T-helper 2 cell treated with Interferon-gamma antibody and Interleukin-4, amounts not matched to agents 5 μg/mL and 100 μg/mL, for 36 hours (primary cell): ENCODE data around the gene MAP1A.

Experiments
- DNase-seq: peaks from one replicate; pipeline ENCODE4 v3.0.0; 2021; ENCODE audit warnings: low spot score
- H3K27ac Mint-ChIP-seq: one replicate; pipeline ENCODE4 v1.8.0; 2021; ENCODE audit warnings: mild to moderate bottlenecking, mixed read lengths
- H3K27me3 Mint-ChIP-seq: one replicate; pipeline ENCODE4 v1.8.0; 2021; ENCODE audit warnings: low read depth, mixed read lengths
- H3K36me3 Mint-ChIP-seq: one replicate; pipeline ENCODE4 v1.8.0; 2021; ENCODE audit warnings: low read depth, mixed read lengths
- H3K4me1 Mint-ChIP-seq: one replicate; pipeline ENCODE4 v1.8.0; 2021; ENCODE audit warnings: low read depth, mixed read lengths
- H3K4me3 Mint-ChIP-seq: one replicate; pipeline ENCODE4 v1.8.0; 2022; ENCODE audit warnings: mild to moderate bottlenecking, moderate library complexity, mixed read lengths
- H3K9me3 Mint-ChIP-seq: one replicate; pipeline ENCODE4 v1.8.0; 2021; ENCODE audit warnings: mixed read lengths

MAP1A gene

GRCh38 chr15:43498990-43499389, 18.4 kb upstream of the MAP1A start:
- no peak overlapping the region for H3K4me3 Mint-ChIP-seq
- H3K36me3 Mint-ChIP-seq, result peaks cover 6% of the 10 kb centered on the region
- H3K4me1 Mint-ChIP-seq, result peaks cover 6% of the 10 kb centered on the region
- no peak overlapping the region for H3K27ac Mint-ChIP-seq
- no peaks in the 10 kb centered on the region for H3K9me3 Mint-ChIP-seq
- DNase-seq, result no peak
- no peaks in the 10 kb centered on the region for H3K27me3 Mint-ChIP-seq

- no peaks in the 10 kb centered on the region for H3K9me3 Mint-ChIP-seq
- peaks cover 6% of the 10 kb centered on the region for H3K36me3 Mint-ChIP-seq
- H3K4me1 Mint-ChIP-seq, result peaks cover 6% of the 10 kb centered on the region
- no peak for DNase-seq
- no peaks in the 10 kb centered on the region for H3K27me3 Mint-ChIP-seq
- no peak overlapping the region for H3K27ac Mint-ChIP-seq
- no peak overlapping the region for H3K4me3 Mint-ChIP-seq
These were observed 17.8 kb upstream of the MAP1A start for GRCh38 chr15:43499635-43500034.

GRCh38 chr15:43505738-43506137, 11.7 kb upstream of the MAP1A start:
- no peaks in the 10 kb centered on the region for H3K9me3 Mint-ChIP-seq
- H3K27me3 Mint-ChIP-seq, result no peaks in the 10 kb centered on the region
- peaks cover 2% of the 10 kb centered on the region for H3K36me3 Mint-ChIP-seq
- H3K4me1 Mint-ChIP-seq, result peaks cover 11% of the 10 kb centered on the region
- DNase-seq, result no peak
- H3K4me3 Mint-ChIP-seq, result no peak overlapping the region
- no peak overlapping the region for H3K27ac Mint-ChIP-seq

GRCh38 chr15:43508421-43508820, 9.0 kb upstream of the MAP1A start:
- no peak for DNase-seq
- H3K9me3 Mint-ChIP-seq, result no peaks in the 10 kb centered on the region
- H3K27me3 Mint-ChIP-seq, result peaks cover 8% of the 10 kb centered on the region
- peaks cover 31% of the 10 kb centered on the region for H3K4me1 Mint-ChIP-seq
- peak overlapping the region; percentile 55 for H3K4me3 Mint-ChIP-seq
- H3K27ac Mint-ChIP-seq, result no peak overlapping the region
- peaks cover 5% of the 10 kb centered on the region for H3K36me3 Mint-ChIP-seq

GRCh38 chr15:43508991-43509659, 8.3 kb upstream of the MAP1A start:
- peaks cover 5% of the 10 kb centered on the region for H3K36me3 Mint-ChIP-seq
- H3K27ac Mint-ChIP-seq, result peak overlapping the region; percentile 90
- H3K4me1 Mint-ChIP-seq, result peaks cover 38% of the 10 kb centered on the region
- peak overlapping the region; percentile 87 for H3K4me3 Mint-ChIP-seq
- no peaks in the 10 kb centered on the region for H3K9me3 Mint-ChIP-seq
- no peak for DNase-seq
- H3K27me3 Mint-ChIP-seq, result peaks cover 8% of the 10 kb centered on the region

GRCh38 chr15:43509660-43510199, 7.7 kb upstream of the MAP1A start:
- H3K9me3 Mint-ChIP-seq, result no peaks in the 10 kb centered on the region
- DNase-seq, result no peak
- H3K27me3 Mint-ChIP-seq, result peaks cover 8% of the 10 kb centered on the region
- peaks cover 5% of the 10 kb centered on the region for H3K36me3 Mint-ChIP-seq
- H3K4me1 Mint-ChIP-seq, result peaks cover 44% of the 10 kb centered on the region
- peak overlapping the region; percentile 90 for H3K27ac Mint-ChIP-seq
- peak overlapping the region; percentile 87 for H3K4me3 Mint-ChIP-seq

- peak; percentile 99 for DNase-seq
- Mint-ChIP-seq H3K36me3 (peaks cover 6% of the 10 kb centered on the region), H3K4me1 (peaks cover 48% of the 10 kb centered on the region), H3K27me3 (peaks cover 8% of the 10 kb centered on the region), H3K4me3 (peak overlapping the region; percentile 87), H3K9me3 (no peaks in the 10 kb centered on the region), H3K27ac (peak overlapping the region; percentile 90)
These were observed 7.0 kb upstream of the MAP1A start for GRCh38 chr15:43510200-43511011.

- peak overlapping the region; percentile 67 for H3K27ac Mint-ChIP-seq
- DNase-seq, result peak; percentile 10
- peak overlapping the region; percentile 87 for H3K4me3 Mint-ChIP-seq
- peaks cover 9% of the 10 kb centered on the region for H3K27me3 Mint-ChIP-seq
- H3K9me3 Mint-ChIP-seq, result no peaks in the 10 kb centered on the region
- peaks cover 56% of the 10 kb centered on the region for H3K4me1 Mint-ChIP-seq
- peaks cover 10% of the 10 kb centered on the region for H3K36me3 Mint-ChIP-seq
These were observed 6.2 kb upstream of the MAP1A start for GRCh38 chr15:43511012-43511885.

- Mint-ChIP-seq H3K4me1 (peaks cover 70% of the 10 kb centered on the region), H3K9me3 (no peaks in the 10 kb centered on the region), H3K36me3 (peaks cover 14% of the 10 kb centered on the region), H3K4me3 (peak overlapping the region; percentile 53), H3K27me3 (peaks cover 24% of the 10 kb centered on the region), H3K27ac (peak overlapping the region; percentile 64)
- DNase-seq, result no peak
These were observed 3.9 kb upstream of the MAP1A start for GRCh38 chr15:43513550-43513949.

- DNase-seq, result peak; percentile 20
- H3K4me3 Mint-ChIP-seq, result peak overlapping the region; percentile 53
These were observed 3.0 kb upstream of the MAP1A start for GRCh38 chr15:43514241-43515057.

GRCh38 chr15:43515741-43516140, 1.7 kb upstream of the MAP1A start:
- Mint-ChIP-seq H3K27me3 (peaks cover 24% of the 10 kb centered on the region), H3K4me3 (peak overlapping the region; percentile 25), H3K4me1 (peaks cover 71% of the 10 kb centered on the region), H3K9me3 (no peaks in the 10 kb centered on the region), H3K27ac (no peak overlapping the region), H3K36me3 (peaks cover 11% of the 10 kb centered on the region)
- DNase-seq, result no peak

More at GRCh38 chr15:43514241-43515057, 3.0 kb upstream of the MAP1A start:
- H3K27ac Mint-ChIP-seq, result peak overlapping the region; percentile 64
- H3K4me1 Mint-ChIP-seq, result peaks cover 72% of the 10 kb centered on the region
- peaks cover 24% of the 10 kb centered on the region for H3K27me3 Mint-ChIP-seq
- H3K9me3 Mint-ChIP-seq, result no peaks in the 10 kb centered on the region
- H3K36me3 Mint-ChIP-seq, result peaks cover 14% of the 10 kb centered on the region

- Mint-ChIP-seq H3K4me3 (peak overlapping the region; percentile 25), H3K9me3 (no peaks in the 10 kb centered on the region), H3K27ac (no peak overlapping the region), H3K4me1 (peaks cover 70% of the 10 kb centered on the region), H3K36me3 (peaks cover 11% of the 10 kb centered on the region), H3K27me3 (peaks cover 24% of the 10 kb centered on the region)
- DNase-seq, result no peak
These were observed 1.2 kb upstream of the MAP1A start for GRCh38 chr15:43516185-43516584.
